ENCODE data around the gene ZNF235.
"Not testable (repeated sequence)": the region's sequence is repeated elsewhere in the genome, so short reads cannot be mapped to it uniquely, and the experiment has no call there.

The ZNF235 gene

GRCh38 chr19:44258835-44259413, 45.9 kb downstream of the ZNF235 start:
- no peaks in the 10 kb centered on the region for H3K36me3 ChIP-seq (replicated peaks; ENCODE audit: low read depth, low read length)
- no peak overlapping the region for H3K27ac ChIP-seq (ENCODE audit: low read length)
- H3K4me3 ChIP-seq (ENCODE audit: low read length), result no peak overlapping the region
- H3K9me3 ChIP-seq (ENCODE audit: insufficient read depth, low read length), result peaks cover 27% of the 10 kb centered on the region; the same call in 1 of the 2 replicates
- H3K9ac ChIP-seq (ENCODE audit: low read length), result no peak overlapping the region
- H4K20me1 ChIP-seq (ENCODE audit: insufficient read depth, low read length), result no peaks in the 10 kb centered on the region
- H2AFZ ChIP-seq (ENCODE audit: low read depth, low read length), result no peak overlapping the region
- H3K27me3 ChIP-seq (ENCODE audit: low read depth, low read length), result no peaks in the 10 kb centered on the region
- no peak overlapping the region for H3K4me2 ChIP-seq (ENCODE audit: low read length)
- H3K79me2 ChIP-seq (ENCODE audit: low read length), result no peaks in the 10 kb centered on the region
- H3K4me1 ChIP-seq (ENCODE audit: low read length), result no peaks in the 10 kb centered on the region
- TF ChIP-seq CTCF (IDR thresholded peaks at IDR 0.05; ENCODE audit: low read depth, low read length) (no peak), EZH2phosphoT487 (IDR thresholded peaks at IDR 0.05; ENCODE audit: low read depth) (no peak)

DNA sequence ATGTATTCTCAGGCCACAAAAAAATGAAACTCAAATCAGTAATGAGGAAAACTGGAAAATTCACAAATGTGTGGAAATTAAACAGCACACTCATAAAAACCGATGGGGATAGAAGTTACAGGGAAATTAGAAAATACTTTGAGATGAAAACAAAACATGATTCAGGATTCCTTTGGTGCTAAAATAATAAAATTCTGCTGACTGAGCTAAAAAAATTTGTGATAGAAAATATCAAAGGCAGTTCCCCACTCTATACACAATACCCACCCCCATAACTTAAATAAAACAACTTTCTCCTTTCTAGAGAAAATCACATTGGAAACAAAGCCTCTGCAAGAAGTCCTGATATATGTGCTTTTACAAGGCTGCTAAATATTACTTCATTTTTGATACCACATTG, 46.7 kb downstream of the ZNF235 start:
- Histone ChIP-seq H3K27me3 (ENCODE audit: low read depth, low read length) (no peaks in the 10 kb centered on the region), H3K4me3 (ENCODE audit: low read length) (no peak overlapping the region), H3K36me3 (replicated peaks; ENCODE audit: low read depth, low read length) (no peaks in the 10 kb centered on the region), H3K27ac (ENCODE audit: low read length) (no peak overlapping the region), H3K9ac (ENCODE audit: low read length) (no peak overlapping the region), H3K79me2 (ENCODE audit: low read length) (no peaks in the 10 kb centered on the region), H3K9me3 (ENCODE audit: insufficient read depth, low read length) (peaks cover 28% of the 10 kb centered on the region; the same call in 1 of the 2 replicates), H2AFZ (ENCODE audit: low read depth, low read length) (no peak overlapping the region), H4K20me1 (ENCODE audit: insufficient read depth, low read length) (no peaks in the 10 kb centered on the region), H3K4me1 (ENCODE audit: low read length) (no peaks in the 10 kb centered on the region), H3K4me2 (ENCODE audit: low read length) (no peak overlapping the region)
- TF ChIP-seq EZH2phosphoT487 (IDR thresholded peaks at IDR 0.05; ENCODE audit: low read depth) (no peak), CTCF (IDR thresholded peaks at IDR 0.05; ENCODE audit: low read depth, low read length) (no peak)

DNA sequence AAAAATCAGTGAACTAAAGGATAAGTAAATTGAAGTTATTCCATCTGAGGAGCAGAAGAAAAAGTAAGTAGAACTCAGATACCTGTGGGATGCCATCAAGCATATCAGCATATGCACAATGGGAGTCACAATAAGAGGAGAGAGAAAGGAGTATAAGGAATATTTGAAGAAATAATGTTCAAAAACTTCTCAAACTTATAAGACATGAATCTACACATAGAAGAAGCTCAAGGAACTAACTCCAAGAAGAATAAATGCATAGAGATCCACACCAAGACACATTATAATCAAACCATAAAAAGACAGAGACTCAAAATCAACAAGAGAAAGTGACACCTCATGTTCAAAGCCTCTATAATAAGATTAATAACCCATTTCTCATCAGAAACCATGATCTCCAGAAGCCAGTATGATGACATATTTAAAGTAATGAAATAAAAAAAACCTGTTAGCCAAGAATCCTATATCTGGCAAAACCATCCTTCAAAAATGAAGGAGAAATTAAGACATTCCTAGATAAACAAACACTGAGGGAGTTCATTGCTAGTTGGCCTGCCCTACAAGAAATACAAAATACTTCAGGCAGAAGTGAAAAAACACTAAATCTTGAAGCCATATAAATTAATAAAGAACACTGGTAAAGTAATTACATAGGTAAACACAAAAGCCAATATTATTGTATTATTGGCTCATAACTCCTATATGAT, 49.0 kb downstream of the ZNF235 start:
- H3K4me1 ChIP-seq (ENCODE audit: low read length), result no peaks in the 10 kb centered on the region
- TF ChIP-seq EZH2phosphoT487 (IDR thresholded peaks at IDR 0.05; ENCODE audit: low read depth), result no peak
- TF ChIP-seq CTCF (IDR thresholded peaks at IDR 0.05; ENCODE audit: low read depth, low read length), result no peak
- peaks cover 28% of the 10 kb centered on the region; the same call in 1 of the 2 replicates for H3K9me3 ChIP-seq (ENCODE audit: insufficient read depth, low read length)
- no peaks in the 10 kb centered on the region for H3K79me2 ChIP-seq (ENCODE audit: low read length)
- no peak overlapping the region for H3K4me2 ChIP-seq (ENCODE audit: low read length)
- no peaks in the 10 kb centered on the region for H3K27me3 ChIP-seq (ENCODE audit: low read depth, low read length)
- no peak overlapping the region for H3K4me3 ChIP-seq (ENCODE audit: low read length)
- H3K36me3 ChIP-seq (replicated peaks; ENCODE audit: low read depth, low read length), result no peaks in the 10 kb centered on the region
- H4K20me1 ChIP-seq (ENCODE audit: insufficient read depth, low read length), result no peaks in the 10 kb centered on the region
- H2AFZ ChIP-seq (ENCODE audit: low read depth, low read length), result no peak overlapping the region
- H3K27ac ChIP-seq (ENCODE audit: low read length), result no peak overlapping the region
- no peak overlapping the region for H3K9ac ChIP-seq (ENCODE audit: low read length)

GRCh38 chr19:44254496-44254895, 50.3 kb downstream of the ZNF235 start:
- Histone ChIP-seq H3K27me3 (ENCODE audit: low read depth, low read length) (no peaks in the 10 kb centered on the region), H3K4me2 (ENCODE audit: low read length) (no peak overlapping the region), H4K20me1 (ENCODE audit: insufficient read depth, low read length) (no peaks in the 10 kb centered on the region), H3K9ac (ENCODE audit: low read length) (no peak overlapping the region), H3K9me3 (ENCODE audit: insufficient read depth, low read length) (peaks cover 32% of the 10 kb centered on the region; the same call in 1 of the 2 replicates), H2AFZ (ENCODE audit: low read depth, low read length) (no peak overlapping the region), H3K4me1 (ENCODE audit: low read length) (no peaks in the 10 kb centered on the region), H3K4me3 (ENCODE audit: low read length) (no peak overlapping the region), H3K27ac (ENCODE audit: low read length) (no peak overlapping the region), H3K36me3 (replicated peaks; ENCODE audit: low read depth, low read length) (no peaks in the 10 kb centered on the region), H3K79me2 (ENCODE audit: low read length) (no peaks in the 10 kb centered on the region)
- no peak for TF ChIP-seq EZH2phosphoT487 (IDR thresholded peaks at IDR 0.05; ENCODE audit: low read depth)
- TF ChIP-seq CTCF (IDR thresholded peaks at IDR 0.05; ENCODE audit: low read depth, low read length), result no peak

DNA sequence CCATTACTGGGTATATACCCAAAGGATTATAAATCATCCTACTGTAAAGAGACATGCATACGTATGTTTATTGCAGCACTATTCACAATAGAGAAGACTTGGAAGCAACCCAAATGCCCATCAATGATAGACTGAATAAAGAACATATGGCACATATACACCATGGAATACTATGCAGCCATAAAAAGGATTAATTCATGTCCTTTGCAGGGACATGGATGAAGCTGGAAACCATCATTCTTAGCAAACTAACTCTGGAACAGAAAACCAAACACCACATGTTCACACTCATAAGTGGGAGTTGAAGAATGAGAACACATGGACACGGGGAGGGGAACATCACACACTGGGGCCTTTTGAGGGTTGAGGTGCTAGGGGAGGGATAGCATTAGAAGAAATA, 51.4 kb downstream of the ZNF235 start:
- not testable (repeated sequence) for H3K79me2 ChIP-seq (ENCODE audit: low read length); H3K4me1 ChIP-seq (ENCODE audit: low read length); H3K27me3 ChIP-seq (ENCODE audit: low read depth, low read length); H3K4me2 ChIP-seq (ENCODE audit: low read length); H3K36me3 ChIP-seq (replicated peaks; ENCODE audit: low read depth, low read length); H2AFZ ChIP-seq (ENCODE audit: low read depth, low read length); H3K27ac ChIP-seq (ENCODE audit: low read length); H3K9ac ChIP-seq (ENCODE audit: low read length); H4K20me1 ChIP-seq (ENCODE audit: insufficient read depth, low read length); H3K4me3 ChIP-seq (ENCODE audit: low read length)
- peaks cover 40% of the 10 kb centered on the region; the same call in 1 of the 2 replicates for H3K9me3 ChIP-seq (ENCODE audit: insufficient read depth, low read length)

GRCh38 chr19:44252332-44252731, 52.5 kb downstream of the ZNF235 start:
- H3K27ac ChIP-seq (ENCODE audit: low read length); H3K4me3 ChIP-seq (ENCODE audit: low read length); H3K4me2 ChIP-seq (ENCODE audit: low read length); H2AFZ ChIP-seq (ENCODE audit: low read depth, low read length); H3K4me1 ChIP-seq (ENCODE audit: low read length); H3K9ac ChIP-seq (ENCODE audit: low read length); H3K27me3 ChIP-seq (ENCODE audit: low read depth, low read length); H4K20me1 ChIP-seq (ENCODE audit: insufficient read depth, low read length); H3K79me2 ChIP-seq (ENCODE audit: low read length): not testable (repeated sequence)
- peaks cover 45% of the 10 kb centered on the region; the same call in 1 of the 2 replicates for H3K9me3 ChIP-seq (ENCODE audit: insufficient read depth, low read length)
- peaks cover 14% of the 10 kb centered on the region for H3K36me3 ChIP-seq (replicated peaks; ENCODE audit: low read depth, low read length)

All from OCI-LY3 (cell line).